Measurements from ENCODE around the gene BBX.

BBX gene

GRCh38 chr3:107634099-107634489 lies 111.3 kb downstream of the BBX start:
- no peak for FAIRE-seq
- no peak for DNase-seq (ENCODE audit: insufficient read length)
- TF ChIP-seq POLR2AphosphoS5 (IDR thresholded peaks at IDR 0.05; ENCODE audit: low read depth, low read length) (no peak), POLR2A (IDR thresholded peaks at IDR 0.05; ENCODE audit: low read depth, low read length) (no peak), TAF1 (IDR thresholded peaks at IDR 0.05; ENCODE audit: borderline replicate concordance, low read depth, low read length) (no peak)

GRCh38 chr3:107637416-107638183 lies 114.8 kb downstream of the BBX start:
- TF ChIP-seq TAF1 (IDR thresholded peaks at IDR 0.05; ENCODE audit: borderline replicate concordance, low read depth, low read length) (no peak), POLR2AphosphoS5 (IDR thresholded peaks at IDR 0.05; ENCODE audit: low read depth, low read length) (no peak)
- DNase-seq (ENCODE audit: insufficient read length) (no peak), FAIRE-seq (no peak)

GRCh38 chr3:107641572-107642307 lies 119.0 kb downstream of the BBX start:
- no peak for TF ChIP-seq TAF1 (IDR thresholded peaks at IDR 0.05; ENCODE audit: borderline replicate concordance, low read depth, low read length)
- TF ChIP-seq POLR2A (IDR thresholded peaks at IDR 0.05; ENCODE audit: low read depth, low read length): no peak
- no peak for TF ChIP-seq POLR2AphosphoS5 (IDR thresholded peaks at IDR 0.05; ENCODE audit: low read depth, low read length)
- DNase-seq (ENCODE audit: insufficient read length) (no peak), FAIRE-seq (no peak)

- FAIRE-seq: peak; percentile 30
- DNase-seq (ENCODE audit: insufficient read length): no peak
- TF ChIP-seq POLR2AphosphoS5 (IDR thresholded peaks at IDR 0.05; ENCODE audit: low read depth, low read length): no peak
- TF ChIP-seq POLR2A (IDR thresholded peaks at IDR 0.05; ENCODE audit: low read depth, low read length): no peak
- TF ChIP-seq TAF1 (IDR thresholded peaks at IDR 0.05; ENCODE audit: borderline replicate concordance, low read depth, low read length): no peak
Observed at GRCh38 chr3:107643038-107643883, 120.5 kb downstream of the BBX start.

- TF ChIP-seq TAF1 (IDR thresholded peaks at IDR 0.05; ENCODE audit: borderline replicate concordance, low read depth, low read length) (no peak), POLR2AphosphoS5 (IDR thresholded peaks at IDR 0.05; ENCODE audit: low read depth, low read length) (no peak)
- DNase-seq (ENCODE audit: insufficient read length) (no peak), FAIRE-seq (no peak)
Observed at GRCh38 chr3:107644631-107645030, 121.9 kb downstream of the BBX start.

- no peak for FAIRE-seq
Observed at GRCh38 chr3:107650788-107651187, 128.0 kb downstream of the BBX start.

GRCh38 chr3:107651782-107652181 lies 129.0 kb downstream of the BBX start:
- TF ChIP-seq TAF1 (IDR thresholded peaks at IDR 0.05; ENCODE audit: borderline replicate concordance, low read depth, low read length): no peak
- TF ChIP-seq POLR2A (IDR thresholded peaks at IDR 0.05; ENCODE audit: low read depth, low read length): no peak
- FAIRE-seq (no peak), DNase-seq (ENCODE audit: insufficient read length) (no peak)

More at GRCh38 chr3:107650788-107651187, 128.0 kb downstream of the BBX start:
- no peak for DNase-seq (ENCODE audit: insufficient read length)
- TF ChIP-seq POLR2AphosphoS5 (IDR thresholded peaks at IDR 0.05; ENCODE audit: low read depth, low read length) (no peak), TAF1 (IDR thresholded peaks at IDR 0.05; ENCODE audit: borderline replicate concordance, low read depth, low read length) (no peak), POLR2A (IDR thresholded peaks at IDR 0.05; ENCODE audit: low read depth, low read length) (no peak)

- FAIRE-seq (no peak), DNase-seq (ENCODE audit: insufficient read length) (no peak)
- TF ChIP-seq TAF1 (IDR thresholded peaks at IDR 0.05; ENCODE audit: borderline replicate concordance, low read depth, low read length) (no peak), POLR2AphosphoS5 (IDR thresholded peaks at IDR 0.05; ENCODE audit: low read depth, low read length) (no peak), POLR2A (IDR thresholded peaks at IDR 0.05; ENCODE audit: low read depth, low read length) (no peak)
Observed at GRCh38 chr3:107654218-107654617, 131.5 kb downstream of the BBX start.

- no peak for TF ChIP-seq POLR2AphosphoS5 (IDR thresholded peaks at IDR 0.05; ENCODE audit: low read depth, low read length)
- FAIRE-seq: no peak
- no peak for DNase-seq (ENCODE audit: insufficient read length)
Observed at GRCh38 chr3:107657971-107658370, 135.2 kb downstream of the BBX start.

GRCh38 chr3:107660306-107660976 lies 137.7 kb downstream of the BBX start:
- FAIRE-seq (peak; percentile 74), DNase-seq (ENCODE audit: insufficient read length) (no peak)
- TF ChIP-seq TAF1 (IDR thresholded peaks at IDR 0.05; ENCODE audit: borderline replicate concordance, low read depth, low read length) (no peak), POLR2AphosphoS5 (IDR thresholded peaks at IDR 0.05; ENCODE audit: low read depth, low read length) (no peak), POLR2A (IDR thresholded peaks at IDR 0.05; ENCODE audit: low read depth, low read length) (no peak)

- FAIRE-seq: peak; percentile 80
Observed at GRCh38 chr3:107661447-107662123, 138.8 kb downstream of the BBX start.

More at GRCh38 chr3:107661447-107662123, 138.8 kb downstream of the BBX start:
- no peak for DNase-seq (ENCODE audit: insufficient read length)
- TF ChIP-seq TAF1 (IDR thresholded peaks at IDR 0.05; ENCODE audit: borderline replicate concordance, low read depth, low read length) (no peak), POLR2AphosphoS5 (IDR thresholded peaks at IDR 0.05; ENCODE audit: low read depth, low read length) (no peak)

All from GM12892 (cell line).